K562 (cell line): ENCODE results near the gene MARK3. TPM values are rescaled to one million over a fixed set of nuclear protein-coding genes. Genes with fewer than 3 reads are reported as not detected.

Experiments
- ATAC-seq: fragments of 200-7000 bp; cut with Tn5 transposase; 3 replicates; pipeline ENCODE4 v1.9.1; 2020; ENCODE audit warnings: moderate library complexity
- BruUV-seq: library from RNA; stranded (reverse); fragments of 400-500 nt; replicated peaks from 2 replicates; lab custom pipeline; 2021; lab: Mats Ljungman, UMichigan
- CTCF ChIA-PET: fragments of 300-600 bp; formaldehyde crosslinking; extraction: SDS; loops from one replicate; lab custom pipeline; 2021; ENCODE audit warnings: low intra/inter-chr PET ratio; lab: Yijun Ruan, JAX
- POLR2A ChIA-PET: fragments of 300-600, 350-650 bp; sonication (Branson Sonifier 250); formaldehyde crosslinking; extraction: SDS; loops from one replicate; lab custom pipeline; 2021; ENCODE audit warnings: antibody characterized with exemption, inconsistent platforms; lab: Yijun Ruan, JAX
- DNase-seq, 4 experiments: peaks; one replicate each; pipeline versions ENCODE4 v3.0.0 to v3.0.0-alpha.2; 2011 to 2018; ENCODE audit warnings: low spot score in 3 of 4, mixed read lengths in 3 of 4; ENCODE audit errors: extremely low read depth in 1 of 4
- FAIRE-seq: peaks from 2 replicates; lab custom pipeline; 2011; peaks lifted over from hg19 to GRCh38; lab: Jason Lieb, UNC
- H2AFZ ChIP-seq: 2 replicates; pipeline ENCODE4 v1.6.0; 2011; ENCODE audit warnings: low read depth, low read length, control low read depth, inconsistent platforms
- H3K27ac ChIP-seq: fragments of 200-600 bp; 3 replicates; pipeline ENCODE4 v1.8.0; 2011; ENCODE audit warnings: low read depth, mild to moderate bottlenecking, control low read depth, inconsistent platforms, low read length, moderate library complexity, mixed read lengths; ENCODE audit errors: extremely low read depth
- H3K27me3 ChIP-seq, 2 experiments: fragments of 300-600 bp in 1 of 2; 2 replicates in 1 of 2; 3 replicates in 1 of 2; pipeline versions ENCODE4 v1.6.0 to v1.8.0; 2011; ENCODE audit warnings: inconsistent platforms in 2 of 2, low read length in 2 of 2, mild to moderate bottlenecking in 1 of 2, mixed read lengths in 1 of 2, moderate library complexity in 1 of 2; ENCODE audit not compliant: control insufficient read depth in 2 of 2, insufficient read depth in 2 of 2
- H3K36me3 ChIP-seq: fragments of 300-600 bp; 3 replicates; pipeline ENCODE4 v1.8.0; 2011; ENCODE audit warnings: mild to moderate bottlenecking, low read length, inconsistent platforms; ENCODE audit not compliant: control insufficient read depth, insufficient read depth
- H3K4me1 ChIP-seq, 2 experiments: fragments of 200-600 bp in 1 of 2; replicated peaks in 1 of 2; 2 replicates in 1 of 2; 3 replicates in 1 of 2; pipeline versions ENCODE4 v1.5.1 to v1.8.0; 2011; ENCODE audit warnings: inconsistent platforms in 2 of 2, low read length in 2 of 2, mild to moderate bottlenecking in 1 of 2, mixed read lengths in 1 of 2, moderate library complexity in 1 of 2; ENCODE audit not compliant: control insufficient read depth in 2 of 2, insufficient read depth in 2 of 2
- H3K4me2 ChIP-seq: 2 replicates; pipeline ENCODE4 v1.6.1; 2011; ENCODE audit warnings: low read length, control low read depth, inconsistent platforms, mixed read lengths; ENCODE audit not compliant: insufficient read depth
- H3K4me3 ChIP-seq: fragments of 200-600 bp; sonication (generic), shearing (Covaris generic); 2 replicates; pipeline ENCODE4 v1.5.1; 2016; ENCODE audit warnings: control low read depth, inconsistent platforms
- H3K79me2 ChIP-seq: fragments of 200-600 bp; 3 replicates; pipeline ENCODE4 v1.8.0; 2011; ENCODE audit warnings: low read length, inconsistent platforms; ENCODE audit not compliant: control insufficient read depth, insufficient read depth
- H3K9ac ChIP-seq, 2 experiments: 2 replicates each; pipeline versions ENCODE4 v1.6.0 to v1.6.1; 2011; ENCODE audit warnings: low read depth in 2 of 2, low read length in 2 of 2, control low read depth in 1 of 2, inconsistent platforms in 1 of 2, mild to moderate bottlenecking in 1 of 2, mixed read lengths in 1 of 2; ENCODE audit not compliant: insufficient read depth in 1 of 2
- H3K9me1 ChIP-seq: one replicate; pipeline ENCODE4 v1.6.0; 2011; ENCODE audit warnings: inconsistent platforms, mild to moderate bottlenecking, low read length, moderate library complexity; ENCODE audit not compliant: control insufficient read depth, insufficient read depth
- H3K9me3 ChIP-seq: replicated peaks from 2 replicates; pipeline ENCODE4 v1.5.1; 2011; ENCODE audit warnings: low read depth, low read length, inconsistent platforms; ENCODE audit not compliant: control insufficient read depth, insufficient read depth
- H4K20me1 ChIP-seq: replicated peaks from 2 replicates; pipeline ENCODE4 v1.6.1; 2011; ENCODE audit warnings: low read length, inconsistent platforms, mixed read lengths; ENCODE audit not compliant: control insufficient read depth, insufficient read depth
- ARNT ChIP-seq, 2 experiments: fragments of 450-650 bp; IDR thresholded peaks; 2 replicates each; pipeline ENCODE4 v1.6.1; 2016; ENCODE audit warnings: mild to moderate bottlenecking in 1 of 2
- CGGBP1 ChIP-seq: fragments of 250-450 bp; sonication (Bioruptor Pico); IDR thresholded peaks from 2 replicates; pipeline ENCODE4 v1.9.0; 2021; ENCODE audit warnings: mild to moderate bottlenecking
- EP300 ChIP-seq: IDR thresholded peaks from 2 replicates; pipeline ENCODE4 v1.6.1; 2012; ENCODE audit warnings: low read length, improper control_type of control experiment
- ESRRA ChIP-seq: fragments of 450-650 bp; IDR thresholded peaks from 2 replicates; pipeline ENCODE4 v1.6.1; 2014; ENCODE audit warnings: low read depth, mild to moderate bottlenecking, moderate library complexity, borderline replicate concordance
- GTF2E2 ChIP-seq: fragments of 200-800 bp; sonication (Bioruptor generic); IDR thresholded peaks from 2 replicates; pipeline ENCODE4 v1.6.1; 2016; ENCODE audit warnings: missing genetic modification characterization, missing compliant biosample characterization
- GTF2F1 ChIP-seq: IDR thresholded peaks from 2 replicates; pipeline ENCODE4 v1.6.1; 2011; ENCODE audit warnings: low read depth, low read length, improper control_type of control experiment
- KLF16 ChIP-seq: IDR thresholded peaks from 2 replicates; pipeline ENCODE4 v1.6.1; 2016; ENCODE audit warnings: antibody characterized with exemption
- MAFF ChIP-seq: IDR thresholded peaks from 2 replicates; pipeline ENCODE4 v1.6.1; 2012; ENCODE audit warnings: low read length, improper control_type of control experiment
- MYNN ChIP-seq, 2 experiments: sonication (generic); formaldehyde crosslinking in 1 of 2; IDR thresholded peaks; 2 replicates each; pipeline versions ENCODE4 v1.5.0 to v1.6.1; 2016 to 2020; ENCODE audit warnings: antibody characterized with exemption in 1 of 2, missing genetic modification reagents in 1 of 2
- NONO ChIP-seq, 2 experiments: fragments of 200-400 bp in 1 of 2; fragments of 450-650 bp in 1 of 2; formaldehyde crosslinking in 1 of 2; IDR thresholded peaks; 2 replicates each; pipeline ENCODE4 v1.6.1; 2017; ENCODE audit warnings: low read depth in 2 of 2, mild to moderate bottlenecking in 2 of 2, moderate library complexity in 2 of 2, low read length in 1 of 2
- PURB ChIP-seq: sonication (generic); formaldehyde crosslinking; IDR thresholded peaks from 2 replicates; pipeline ENCODE4 v1.9.0; 2021; ENCODE audit warnings: low read depth, mild to moderate bottlenecking, missing genetic modification reagents
- ZNF277 ChIP-seq: fragments of 250-450 bp; sonication (Bioruptor Pico); IDR thresholded peaks from 2 replicates; pipeline ENCODE4 v1.8.0; 2022; ENCODE audit warnings: inconsistent platforms, mild to moderate bottlenecking, moderate library complexity, borderline replicate concordance
- ZNF316 ChIP-seq: fragments of 450-650 bp; IDR thresholded peaks from 2 replicates; pipeline ENCODE4 v1.6.1; 2016
- ZNF384 ChIP-seq: IDR thresholded peaks from 2 replicates; pipeline ENCODE4 v1.6.1; 2012; ENCODE audit warnings: low read depth, low read length, improper control_type of control experiment
- ZNF592 ChIP-seq: fragments of 450-650 bp; IDR thresholded peaks from 2 replicates; pipeline ENCODE4 v1.6.1; 2017; ENCODE audit warnings: antibody characterized with exemption, mild to moderate bottlenecking
- WGBS: fragments of 100-300 bp; shearing (Covaris generic); methylation state at CpG from one replicate; pipeline ENCODE4 v1.1.6; 2016; ENCODE audit warnings: low coverage, mixed read lengths; ENCODE audit not compliant: insufficient coverage; ENCODE audit errors: missing lambda C conversion rate; 5-methylcytosine and 5-hydroxymethylcytosine counted together
- in situ Hi-C: fragments of 300-500 bp; cut with MboI; formaldehyde crosslinking; loops from 4 replicates; pipeline ENCODE4 v1.15.0; 2018; ENCODE audit warnings: inconsistent platforms, mixed read lengths
- intact Hi-C: fragments of 100-400 bp; cut with micrococcal nuclease; formaldehyde crosslinking; loops from 2 replicates; pipeline ENCODE4 v1.14.2; 2022
- polyA plus RNA-seq, 8 experiments: library from polyadenylated mRNA; depleted of rRNA in 4 of 8; stranded (reverse) in 5 of 8; unstranded in 3 of 8; fragments of >200 nt; fragmentation: Nextera tagmentation in 2 of 8; fragmentation: Illumina TruSeq in 1 of 8; extraction: Ambion mirVana in 2 of 8; extraction: Trizol in 1 of 8; gene quantifications; 2 replicates each; pipeline versions ENCODE4 v1.2.1 to v1.2.3, GENCODE V29; 2011 to 2014; ENCODE audit warnings: inconsistent platforms in 1 of 8, missing spikeins in 1 of 8
- total RNA-seq, 7 experiments: library from RNA; depleted of rRNA in 6 of 7; stranded (reverse); fragments of >200 nt in 6 of 7; fragmentation: Illumina TruSeq in 2 of 7; extraction: Trizol in 2 of 7; gene quantifications; 2 replicates each; pipeline versions ENCODE4 v1.2.1 to v1.2.3, GENCODE V29; 2011 to 2021; ENCODE audit warnings: low replicate concordance in 1 of 7

Gene MARK3
- total and polyA plus RNA-seq, 9 of the 15 experiments (the other 6 are each of a cell fraction or from before 2014, with no cell fraction given) = 10.1 to 68.7 (median 56.3) TPM

- no peak for TF ChIP-seq ZNF277 (CRISPR knock-in tag)
- no peak for TF ChIP-seq KLF16
- no peak for TF ChIP-seq MYNN (IDR thresholded peaks at IDR 0.05)
- TF ChIP-seq MYNN (CRISPR knock-in tag; IDR thresholded peaks at IDR 0.05) = no peak
- TF ChIP-seq ZNF384 = no peak
- no peak for TF ChIP-seq PURB (CRISPR knock-in tag)
- TF ChIP-seq, all 486 proteins: peak for 0
Observed at GRCh38 chr14:103354141-103354540, 31.1 kb upstream of the MARK3 start (continued).

GRCh38 chr14:103356024-103356682 is 29.1 kb upstream of the MARK3 start:
- Histone ChIP-seq H2AFZ (peak overlapping the region; percentile 86), H3K27ac (peak overlapping the region; percentile 61), H3K9me3 (no peaks in the 10 kb centered on the region; the same call in 1 of the 2 replicates), H3K36me3 (no peaks in the 10 kb centered on the region), H3K4me1 (peaks cover 0 to 28% of the 10 kb centered on the region in 2 experiments; a peak in 3 of 5 replicates), H3K4me3 (no peak overlapping the region), H3K4me2 (peak overlapping the region; percentile 59), H3K79me2 (no peaks in the 10 kb centered on the region), H3K9me1 (no peaks in the 10 kb centered on the region), H3K27me3 (no peaks in the 10 kb centered on the region), H3K9ac (peak overlapping the region; percentile 61 to 81; a peak in 3 of 4 replicates), H4K20me1 (no peaks in the 10 kb centered on the region)
- FAIRE-seq (peak; percentile 42), ATAC-seq (peak; percentile 67), DNase-seq (peak in 2 of 4 experiments; percentile 17 to 47)
- WGBS = 25% methylated on average over 8 of the region's 9 CpGs
- CTCF ChIA-PET = interaction anchor here (0.5 kb wide), 1 partner anchor 59 kb away, joined by 3 read pairs; no protein-coding TSS in a partner anchor
- in situ Hi-C loops = no loop called here
- no TSS peak for BruUV-seq
- intact Hi-C loops = no loop called here
- POLR2A ChIA-PET = interaction anchor here (0.7 to 8.2 kb wide), 2 partner anchors 12 to 19 kb away, joined by 3 to 98 read pairs; no protein-coding TSS in a partner anchor
- TF ChIP-seq NONO (IDR thresholded peaks at IDR 0.05; ENCODE audit: low read depth in 2 of 2, low read length in 1 of 2) = 0 out of 4 replicates have a peak, but pooled peaks of 1 of the 2 experiments have one; percentile 27
- TF ChIP-seq ZNF316 = 0 out of 2 replicates have a peak, but pooled peaks have one; percentile 8
- 0 out of 2 replicates have a peak, but pooled peaks have one; percentile 30 for TF ChIP-seq GTF2F1
- 0 out of 4 replicates have a peak, but pooled peaks of 1 of the 2 experiments have one; percentile 28 for TF ChIP-seq ARNT (IDR thresholded peaks at IDR 0.05)
- TF ChIP-seq ESRRA = peak; percentile 29; the same call in 1 of the 2 replicates
- TF ChIP-seq EP300 = no peak
- 0 out of 2 replicates have a peak, but pooled peaks have one; percentile 41 for TF ChIP-seq GTF2E2 (tag)
- TF ChIP-seq ZNF592 = peak; percentile 30; the same call in 1 of the 2 replicates
- TF ChIP-seq CGGBP1 (CRISPR knock-in tag) = 0 out of 2 replicates have a peak, but pooled peaks have one; percentile 26
- TF ChIP-seq MAFF = no peak
